ENCODE results near the gene PTPRG. TPM values are rescaled to one million over a fixed set of nuclear protein-coding genes. Genes with fewer than 3 reads are reported as not detected.

PTPRG gene
- total and polyA plus RNA-seq, 10 of the 15 experiments (the other 5 are each of a cell fraction or from before 2014, with no cell fraction given), result 0.29 to 20.7 (median 1.4) TPM

DNA sequence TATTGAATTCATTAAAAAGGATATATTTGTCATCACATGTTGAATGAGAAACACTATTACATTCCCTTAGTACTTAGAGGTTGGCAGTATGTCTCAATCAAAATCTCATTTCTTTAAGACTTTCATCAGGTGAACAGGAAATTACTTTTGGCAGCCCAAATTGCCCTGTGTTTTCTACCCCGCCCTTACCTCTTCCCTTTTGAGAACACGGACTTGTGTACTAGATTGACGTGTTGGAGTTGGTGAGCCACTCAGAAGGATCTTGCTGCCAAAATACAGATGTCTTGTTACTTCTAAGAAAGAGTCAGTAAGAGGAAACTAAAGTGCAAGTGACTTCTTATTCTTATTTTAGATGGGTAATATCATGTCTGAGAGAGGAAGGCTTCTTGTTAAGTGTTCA lies 425.1 kb downstream of the PTPRG start:
- H3K9ac ChIP-seq (ENCODE audit: control insufficient read depth, insufficient read depth, low read length), result no peak overlapping the region
- no peaks in the 10 kb centered on the region for H3K27me3 ChIP-seq (replicated peaks in 1 of 2; ENCODE audit: control insufficient read depth in 2 of 2, insufficient read depth in 2 of 2, low read length in 1 of 2)
- in situ Hi-C loops (cut with MboI), result no loop called here
- H3K9me3 ChIP-seq (replicated peaks; ENCODE audit: control insufficient read depth, insufficient read depth, low read length), result no peaks in the 10 kb centered on the region
- ChIA-PET SMC1A (ENCODE audit: uncharacterized antibody, unreplicated experiment) (interaction anchor here (1.0 kb wide), 1 partner anchor 131 kb away, joined by 3 read pairs; no protein-coding TSS in a partner anchor), POLR2A (no interaction called here), CTCF (interaction anchor here (1.1 kb wide), 1 partner anchor 49 kb away, joined by 3 read pairs; no protein-coding TSS in a partner anchor), RAD21 (ENCODE audit: unreplicated experiment) (no interaction called here)
- TF ChIP-seq, protein P1, sequence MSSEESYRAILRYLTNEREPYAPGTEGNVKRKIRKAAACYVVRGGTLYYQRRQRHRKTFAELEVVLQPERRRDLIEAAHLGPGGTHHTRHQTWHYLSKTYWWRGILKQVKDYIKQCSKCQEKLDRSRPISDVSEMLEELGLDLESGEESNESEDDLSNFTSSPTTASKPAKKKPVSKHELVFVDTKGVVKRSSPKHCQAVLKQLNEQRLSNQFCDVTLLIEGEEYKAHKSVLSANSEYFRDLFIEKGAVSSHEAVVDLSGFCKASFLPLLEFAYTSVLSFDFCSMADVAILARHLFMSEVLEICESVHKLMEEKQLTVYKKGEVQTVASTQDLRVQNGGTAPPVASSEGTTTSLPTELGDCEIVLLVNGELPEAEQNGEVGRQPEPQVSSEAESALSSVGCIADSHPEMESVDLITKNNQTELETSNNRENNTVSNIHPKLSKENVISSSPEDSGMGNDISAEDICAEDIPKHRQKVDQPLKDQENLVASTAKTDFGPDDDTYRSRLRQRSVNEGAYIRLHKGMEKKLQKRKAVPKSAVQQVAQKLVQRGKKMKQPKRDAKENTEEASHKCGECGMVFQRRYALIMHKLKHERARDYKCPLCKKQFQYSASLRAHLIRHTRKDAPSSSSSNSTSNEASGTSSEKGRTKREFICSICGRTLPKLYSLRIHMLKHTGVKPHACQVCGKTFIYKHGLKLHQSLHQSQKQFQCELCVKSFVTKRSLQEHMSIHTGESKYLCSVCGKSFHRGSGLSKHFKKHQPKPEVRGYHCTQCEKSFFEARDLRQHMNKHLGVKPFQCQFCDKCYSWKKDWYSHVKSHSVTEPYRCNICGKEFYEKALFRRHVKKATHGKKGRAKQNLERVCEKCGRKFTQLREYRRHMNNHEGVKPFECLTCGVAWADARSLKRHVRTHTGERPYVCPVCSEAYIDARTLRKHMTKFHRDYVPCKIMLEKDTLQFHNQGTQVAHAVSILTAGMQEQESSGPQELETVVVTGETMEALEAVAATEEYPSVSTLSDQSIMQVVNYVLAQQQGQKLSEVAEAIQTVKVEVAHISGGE (CRISPR knock-in tag; IDR thresholded peaks at IDR 0.05), result no peak
- TF ChIP-seq, protein P2, sequence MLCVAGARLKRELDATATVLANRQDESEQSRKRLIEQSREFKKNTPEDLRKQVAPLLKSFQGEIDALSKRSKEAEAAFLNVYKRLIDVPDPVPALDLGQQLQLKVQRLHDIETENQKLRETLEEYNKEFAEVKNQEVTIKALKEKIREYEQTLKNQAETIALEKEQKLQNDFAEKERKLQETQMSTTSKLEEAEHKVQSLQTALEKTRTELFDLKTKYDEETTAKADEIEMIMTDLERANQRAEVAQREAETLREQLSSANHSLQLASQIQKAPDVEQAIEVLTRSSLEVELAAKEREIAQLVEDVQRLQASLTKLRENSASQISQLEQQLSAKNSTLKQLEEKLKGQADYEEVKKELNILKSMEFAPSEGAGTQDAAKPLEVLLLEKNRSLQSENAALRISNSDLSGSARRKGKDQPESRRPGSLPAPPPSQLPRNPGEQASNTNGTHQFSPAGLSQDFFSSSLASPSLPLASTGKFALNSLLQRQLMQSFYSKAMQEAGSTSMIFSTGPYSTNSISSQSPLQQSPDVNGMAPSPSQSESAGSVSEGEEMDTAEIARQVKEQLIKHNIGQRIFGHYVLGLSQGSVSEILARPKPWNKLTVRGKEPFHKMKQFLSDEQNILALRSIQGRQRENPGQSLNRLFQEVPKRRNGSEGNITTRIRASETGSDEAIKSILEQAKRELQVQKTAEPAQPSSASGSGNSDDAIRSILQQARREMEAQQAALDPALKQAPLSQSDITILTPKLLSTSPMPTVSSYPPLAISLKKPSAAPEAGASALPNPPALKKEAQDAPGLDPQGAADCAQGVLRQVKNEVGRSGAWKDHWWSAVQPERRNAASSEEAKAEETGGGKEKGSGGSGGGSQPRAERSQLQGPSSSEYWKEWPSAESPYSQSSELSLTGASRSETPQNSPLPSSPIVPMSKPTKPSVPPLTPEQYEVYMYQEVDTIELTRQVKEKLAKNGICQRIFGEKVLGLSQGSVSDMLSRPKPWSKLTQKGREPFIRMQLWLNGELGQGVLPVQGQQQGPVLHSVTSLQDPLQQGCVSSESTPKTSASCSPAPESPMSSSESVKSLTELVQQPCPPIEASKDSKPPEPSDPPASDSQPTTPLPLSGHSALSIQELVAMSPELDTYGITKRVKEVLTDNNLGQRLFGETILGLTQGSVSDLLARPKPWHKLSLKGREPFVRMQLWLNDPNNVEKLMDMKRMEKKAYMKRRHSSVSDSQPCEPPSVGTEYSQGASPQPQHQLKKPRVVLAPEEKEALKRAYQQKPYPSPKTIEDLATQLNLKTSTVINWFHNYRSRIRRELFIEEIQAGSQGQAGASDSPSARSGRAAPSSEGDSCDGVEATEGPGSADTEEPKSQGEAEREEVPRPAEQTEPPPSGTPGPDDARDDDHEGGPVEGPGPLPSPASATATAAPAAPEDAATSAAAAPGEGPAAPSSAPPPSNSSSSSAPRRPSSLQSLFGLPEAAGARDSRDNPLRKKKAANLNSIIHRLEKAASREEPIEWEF (IDR thresholded peaks at IDR 0.05; ENCODE audit: insufficient replicate concordance, low read depth, low read length), result no peak
- no peak for TF ChIP-seq BCL11A (IDR thresholded peaks at IDR 0.05; ENCODE audit: low read depth, low read length)
- no peak for TF ChIP-seq NBN (IDR thresholded peaks at IDR 0.05)
- TF ChIP-seq EZH2 (IDR thresholded peaks at IDR 0.05; ENCODE audit: borderline replicate concordance, control insufficient read depth, low read depth, low read length), result no peak
- TF ChIP-seq, protein P3, sequence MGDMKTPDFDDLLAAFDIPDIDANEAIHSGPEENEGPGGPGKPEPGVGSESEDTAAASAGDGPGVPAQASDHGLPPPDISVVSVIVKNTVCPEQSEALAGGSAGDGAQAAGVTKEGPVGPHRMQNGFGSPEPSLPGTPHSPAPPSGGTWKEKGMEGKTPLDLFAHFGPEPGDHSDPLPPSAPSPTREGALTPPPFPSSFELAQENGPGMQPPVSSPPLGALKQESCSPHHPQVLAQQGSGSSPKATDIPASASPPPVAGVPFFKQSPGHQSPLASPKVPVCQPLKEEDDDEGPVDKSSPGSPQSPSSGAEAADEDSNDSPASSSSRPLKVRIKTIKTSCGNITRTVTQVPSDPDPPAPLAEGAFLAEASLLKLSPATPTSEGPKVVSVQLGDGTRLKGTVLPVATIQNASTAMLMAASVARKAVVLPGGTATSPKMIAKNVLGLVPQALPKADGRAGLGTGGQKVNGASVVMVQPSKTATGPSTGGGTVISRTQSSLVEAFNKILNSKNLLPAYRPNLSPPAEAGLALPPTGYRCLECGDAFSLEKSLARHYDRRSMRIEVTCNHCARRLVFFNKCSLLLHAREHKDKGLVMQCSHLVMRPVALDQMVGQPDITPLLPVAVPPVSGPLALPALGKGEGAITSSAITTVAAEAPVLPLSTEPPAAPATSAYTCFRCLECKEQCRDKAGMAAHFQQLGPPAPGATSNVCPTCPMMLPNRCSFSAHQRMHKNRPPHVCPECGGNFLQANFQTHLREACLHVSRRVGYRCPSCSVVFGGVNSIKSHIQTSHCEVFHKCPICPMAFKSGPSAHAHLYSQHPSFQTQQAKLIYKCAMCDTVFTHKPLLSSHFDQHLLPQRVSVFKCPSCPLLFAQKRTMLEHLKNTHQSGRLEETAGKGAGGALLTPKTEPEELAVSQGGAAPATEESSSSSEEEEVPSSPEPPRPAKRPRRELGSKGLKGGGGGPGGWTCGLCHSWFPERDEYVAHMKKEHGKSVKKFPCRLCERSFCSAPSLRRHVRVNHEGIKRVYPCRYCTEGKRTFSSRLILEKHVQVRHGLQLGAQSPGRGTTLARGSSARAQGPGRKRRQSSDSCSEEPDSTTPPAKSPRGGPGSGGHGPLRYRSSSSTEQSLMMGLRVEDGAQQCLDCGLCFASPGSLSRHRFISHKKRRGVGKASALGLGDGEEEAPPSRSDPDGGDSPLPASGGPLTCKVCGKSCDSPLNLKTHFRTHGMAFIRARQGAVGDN (IDR thresholded peaks at IDR 0.05), result no peak
- no peak for TF ChIP-seq CREB1 (IDR thresholded peaks at IDR 0.05; ENCODE audit: low read depth)
- no peak for TF ChIP-seq NR2C1 (IDR thresholded peaks at IDR 0.05)
- no peaks in the 10 kb centered on the region for H3K36me3 ChIP-seq (ENCODE audit: control insufficient read depth in 2 of 2, insufficient read depth in 2 of 2, low read length in 1 of 2)
- H3K27ac ChIP-seq (ENCODE audit: control insufficient read depth, insufficient read depth), result no peak overlapping the region
- H3K4me1 ChIP-seq (ENCODE audit: control insufficient read depth, insufficient read depth, low read length), result no peaks in the 10 kb centered on the region
- 0% methylated on average over 3 of the region's 3 CpGs for WGBS (ENCODE audit: insufficient coverage, insufficient replicate concordance, low lambda C conversion rate, missing lambda C conversion rate)
- FAIRE-seq (no peak), DNase-seq (ENCODE audit: low read depth, low spot score) (no peak), ATAC-seq (peak; percentile 52)
- BruUV-seq (replicated peaks), result no TSS peak
- H3K79me2 ChIP-seq (ENCODE audit: control insufficient read depth, insufficient read depth, low read length), result no peaks in the 10 kb centered on the region
- H2AFZ ChIP-seq (ENCODE audit: control insufficient read depth, low read depth, low read length), result no peak overlapping the region
- H3K4me2 ChIP-seq (ENCODE audit: control insufficient read depth, insufficient read depth), result no peak overlapping the region
- no peak overlapping the region for H3K4me3 ChIP-seq
- no peaks in the 10 kb centered on the region for H4K20me1 ChIP-seq (ENCODE audit: control insufficient read depth, insufficient read depth)
- intact Hi-C loops (cut with micrococcal nuclease; ENCODE audit: unreplicated experiment), result no loop called here
